Mesothelial cell of epicardium (in vitro differentiated cells): ENCODE data around the gene SLC24A3. TPM values are rescaled to one million over a fixed set of nuclear protein-coding genes. Genes with fewer than 3 reads are reported as not detected.
A peak's percentile ranks its signal among the peaks of the same experiment; 100 is the strongest.

Experiments
- DNase-seq, 2 experiments: peaks; one replicate each; pipeline ENCODE4 v3.0.0; 2021; ENCODE audit warnings: low spot score in 2 of 2; ENCODE audit not compliant: unreplicated experiment in 2 of 2
- H3K27ac Mint-ChIP-seq: 2 replicates; pipeline ENCODE4 v1.8.0; 2021; ENCODE audit warnings: mixed read lengths
- H3K27me3 Mint-ChIP-seq: 2 replicates; pipeline ENCODE4 v1.8.0; 2021; ENCODE audit warnings: low read depth, mixed read lengths
- H3K36me3 Mint-ChIP-seq: 2 replicates; pipeline ENCODE4 v1.8.0; 2021; ENCODE audit warnings: mixed read lengths
- H3K4me1 Mint-ChIP-seq: 2 replicates; pipeline ENCODE4 v1.8.0; 2021; ENCODE audit warnings: mixed read lengths
- H3K4me3 Mint-ChIP-seq: 2 replicates; pipeline ENCODE4 v1.8.0; 2021; ENCODE audit warnings: mild to moderate bottlenecking, moderate library complexity, mixed read lengths
- H3K9me3 Mint-ChIP-seq: 2 replicates; pipeline ENCODE4 v1.8.0; 2021; ENCODE audit warnings: mixed read lengths
- CTCF ChIP-seq: fragments of 200-600 bp; sonication (generic); IDR thresholded peaks from one replicate; pipeline ENCODE4 v1.5.0; 2021; ENCODE audit warnings: antibody characterized with exemption; ENCODE audit not compliant: unreplicated experiment
- total RNA-seq: library from RNA; stranded (reverse); gene quantifications from 3 replicates; pipeline ENCODE4 v1.2.1, GENCODE V29; 2021

The SLC24A3 gene
- total RNA-seq, 1 donor from 2014 or later: 3.2 TPM

GRCh38 chr20:19211661-19212468 lies 577 bp upstream of the SLC24A3 start:
- Mint-ChIP-seq H3K4me3 (peak overlapping the region; percentile 61), H3K27me3 (peaks cover 81% of the 10 kb centered on the region), H3K36me3 (no peaks in the 10 kb centered on the region), H3K4me1 (peaks cover 7% of the 10 kb centered on the region), H3K27ac (no peak overlapping the region), H3K9me3 (no peaks in the 10 kb centered on the region)
- DNase-seq: peak in 1 of 2 experiments; percentile 64
- no peak for TF ChIP-seq CTCF

GRCh38 chr20:19212821-19213502 lies 520 bp downstream of the SLC24A3 start:
- Mint-ChIP-seq H3K27me3 (peaks cover 79% of the 10 kb centered on the region), H3K27ac (no peak overlapping the region), H3K4me3 (peak overlapping the region; percentile 64)

GRCh38 chr20:19213946-19214490 lies 1.6 kb downstream of the SLC24A3 start:
- Mint-ChIP-seq H3K9me3 (no peaks in the 10 kb centered on the region), H3K27ac (no peak overlapping the region), H3K27me3 (peaks cover 82% of the 10 kb centered on the region), H3K4me1 (peaks cover 7% of the 10 kb centered on the region), H3K36me3 (no peaks in the 10 kb centered on the region), H3K4me3 (peak overlapping the region; percentile 64)
- DNase-seq: no peak
- no peak for TF ChIP-seq CTCF

More at GRCh38 chr20:19212821-19213502, 520 bp downstream of the SLC24A3 start:
- Mint-ChIP-seq H3K4me1 (peaks cover 7% of the 10 kb centered on the region), H3K9me3 (no peaks in the 10 kb centered on the region), H3K36me3 (no peaks in the 10 kb centered on the region)
- peak; percentile 49 to 75 for DNase-seq
- peak; percentile 18 for TF ChIP-seq CTCF

- DNase-seq: no peak
- TF ChIP-seq CTCF: no peak
- Mint-ChIP-seq H3K27ac (no peak overlapping the region), H3K4me3 (no peak overlapping the region), H3K36me3 (no peaks in the 10 kb centered on the region), H3K9me3 (no peaks in the 10 kb centered on the region), H3K27me3 (peaks cover 74% of the 10 kb centered on the region), H3K4me1 (no peaks in the 10 kb centered on the region)
Measured at GRCh38 chr20:19218411-19218810, 6.0 kb downstream of the SLC24A3 start.

GRCh38 chr20:19222520-19223040 lies 10.1 kb downstream of the SLC24A3 start:
- no peak for TF ChIP-seq CTCF
- no peaks in the 10 kb centered on the region for H3K4me1 Mint-ChIP-seq
- H3K27ac Mint-ChIP-seq: no peak overlapping the region

More at GRCh38 chr20:19222520-19223040, 10.1 kb downstream of the SLC24A3 start:
- Mint-ChIP-seq H3K36me3 (peaks cover 5% of the 10 kb centered on the region), H3K9me3 (peaks cover 21% of the 10 kb centered on the region), H3K4me3 (no peak overlapping the region), H3K27me3 (peaks cover 33% of the 10 kb centered on the region)
- no peak for DNase-seq
